Liver (tissue), 9 donors: ENCODE data around the gene KCNIP4. TPM values are rescaled to one million over a fixed set of nuclear protein-coding genes. Genes with fewer than 3 reads are reported as not detected.

Experiments
- DNase-seq: peaks from one replicate; pipeline ENCODE4 v3.0.0-alpha.2; 2017; ENCODE audit warnings: low spot score
- H3K27ac ChIP-seq, 2 donors: one replicate each; pipeline ENCODE4 v1.7.0; 2013; ENCODE audit warnings: inconsistent platforms in 2 of 2, low read length in 2 of 2, control low read depth in 1 of 2, low read depth in 1 of 2, mild to moderate bottlenecking in 1 of 2
- H3K27me3 ChIP-seq, 4 donors: one replicate each; pipeline versions ENCODE4 v1.6.1 to v1.7.0; 2013; ENCODE audit warnings: low read length in 3 of 4, inconsistent platforms in 1 of 4, mild to moderate bottlenecking in 1 of 4, moderate library complexity in 1 of 4; ENCODE audit not compliant: control insufficient read depth in 4 of 4, insufficient read depth in 4 of 4
- H3K36me3 ChIP-seq, 4 donors: one replicate each; pipeline versions ENCODE4 v1.6.1 to v1.7.0; 2013; ENCODE audit warnings: low read length in 3 of 4, mild to moderate bottlenecking in 3 of 4, low read depth in 1 of 4, moderate library complexity in 1 of 4; ENCODE audit not compliant: control insufficient read depth in 4 of 4, insufficient read depth in 3 of 4
- H3K4me1 ChIP-seq, 4 donors: one replicate each; pipeline versions ENCODE4 v1.6.1 to v1.7.0; 2013; ENCODE audit warnings: low read length in 3 of 4, mild to moderate bottlenecking in 3 of 4, moderate library complexity in 1 of 4; ENCODE audit not compliant: control insufficient read depth in 4 of 4, insufficient read depth in 4 of 4
- H3K4me3 ChIP-seq, 3 donors: one replicate each; pipeline versions ENCODE4 v1.6.1 to v1.7.0; 2013; ENCODE audit warnings: low read length in 3 of 3, control low read depth in 1 of 3, low read depth in 1 of 3, mild to moderate bottlenecking in 1 of 3
- H3K9ac ChIP-seq, 2 donors: one replicate each; pipeline ENCODE4 v1.7.0; 2013; ENCODE audit warnings: low read length in 2 of 2, mild to moderate bottlenecking in 2 of 2, moderate library complexity in 2 of 2, control low read depth in 1 of 2, low read depth in 1 of 2
- H3K9me3 ChIP-seq, 4 donors: one replicate each; pipeline versions ENCODE4 v1.6.1 to v1.7.0; 2013; ENCODE audit warnings: low read length in 3 of 4; ENCODE audit not compliant: control insufficient read depth in 4 of 4
- ATF3 ChIP-seq: IDR thresholded peaks from 2 replicates; pipeline ENCODE4 v1.6.1; 2016; ENCODE audit warnings: antibody characterized with exemption
- CTCF ChIP-seq: fragments of 150-350 bp; IDR thresholded peaks from 2 replicates; pipeline ENCODE4 v1.5.1; 2017; ENCODE audit warnings: improper control_type of control experiment, low read depth, low read length; ENCODE audit not compliant: missing input control
- EGR1 ChIP-seq, 2 donors: IDR thresholded peaks; 2 replicates each; pipeline ENCODE4 v1.6.1; 2016 to 2018; ENCODE audit warnings: antibody characterized with exemption in 2 of 2, low read depth in 2 of 2
- FOXA1 ChIP-seq: IDR thresholded peaks from 2 replicates; pipeline ENCODE4 v1.6.1; 2016; ENCODE audit warnings: antibody characterized with exemption
- FOXA2 ChIP-seq: IDR thresholded peaks from 2 replicates; pipeline ENCODE4 v1.6.1; 2016; ENCODE audit warnings: antibody characterized with exemption
- GABPA ChIP-seq, 2 donors: IDR thresholded peaks in 1 of 2; conservative IDR thresholded peaks in 1 of 2; 2 replicates each; pipeline ENCODE4 v1.6.1; 2016; ENCODE audit warnings: antibody characterized with exemption in 2 of 2, mild to moderate bottlenecking in 1 of 2, moderate library complexity in 1 of 2
- HNF4A ChIP-seq, 2 donors: conservative IDR thresholded peaks; 2 replicates each; pipeline ENCODE4 v1.6.1; 2016; ENCODE audit warnings: antibody characterized with exemption in 2 of 2, mild to moderate bottlenecking in 2 of 2
- HNF4G ChIP-seq: IDR thresholded peaks from 2 replicates; pipeline ENCODE4 v1.6.1; 2016; ENCODE audit warnings: antibody characterized with exemption
- JUND ChIP-seq, 2 donors: IDR thresholded peaks; 2 replicates each; pipeline ENCODE4 v1.6.1; 2016; ENCODE audit warnings: antibody characterized with exemption in 2 of 2
- MAX ChIP-seq: IDR thresholded peaks from 2 replicates; pipeline ENCODE4 v1.6.1; 2016; ENCODE audit warnings: antibody characterized with exemption
- NR2F2 ChIP-seq: IDR thresholded peaks from 2 replicates; pipeline ENCODE4 v1.6.1; 2016; ENCODE audit warnings: antibody characterized with exemption
- RAD21 ChIP-seq, 2 donors: IDR thresholded peaks; 2 replicates each; pipeline ENCODE4 v1.6.1; 2016; ENCODE audit warnings: antibody characterized with exemption in 2 of 2, mild to moderate bottlenecking in 2 of 2
- REST ChIP-seq: IDR thresholded peaks from 2 replicates; pipeline ENCODE4 v1.6.1; 2016; ENCODE audit warnings: antibody characterized with exemption, mild to moderate bottlenecking
- RXRA ChIP-seq, 2 donors: IDR thresholded peaks; 2 replicates each; pipeline ENCODE4 v1.6.1; 2017 to 2018; ENCODE audit warnings: antibody characterized with exemption in 2 of 2, mild to moderate bottlenecking in 1 of 2
- SP1 ChIP-seq: IDR thresholded peaks from 2 replicates; pipeline ENCODE4 v1.6.1; 2018; ENCODE audit warnings: antibody characterized with exemption, mild to moderate bottlenecking
- TAF1 ChIP-seq: conservative IDR thresholded peaks from 2 replicates; pipeline ENCODE4 v1.6.1; 2016; ENCODE audit warnings: antibody characterized with exemption, mild to moderate bottlenecking
- YY1 ChIP-seq: IDR thresholded peaks from 2 replicates; pipeline ENCODE4 v1.6.1; 2016; ENCODE audit warnings: antibody characterized with exemption, mild to moderate bottlenecking
- ZBTB33 ChIP-seq: IDR thresholded peaks from 2 replicates; pipeline ENCODE4 v1.6.1; 2016; ENCODE audit warnings: antibody characterized with exemption
- WGBS: extraction: QIAGEN DNeasy Blood & Tissue Kit; methylation state at CpG from one replicate; pipeline ENCODE4 v1.1.7; 2013; 5-methylcytosine and 5-hydroxymethylcytosine counted together
- polyA plus RNA-seq, 2 donors: library from polyadenylated mRNA; stranded (reverse) in 1 of 2; unstranded in 1 of 2; fragments of 200-250 nt in 1 of 2; fragments of >200 nt in 1 of 2; fragmentation: Nextera tagmentation in 1 of 2; extraction: Ambion mirVana in 1 of 2; gene quantifications; one replicate each; pipeline versions ENCODE4 v1.2.1 to v1.2.3, GENCODE V29; 2013 to 2015
- total RNA-seq, 2 donors: library from RNA; depleted of rRNA; stranded (reverse); fragments of >200 nt; gene quantifications; one replicate each; pipeline ENCODE4 v1.2.3, GENCODE V29; 2014
- donor health status: healthy.
- donor health status: healthy.
- donor health status: healthy.
- donor health status: healthy.
- donor health status: healthy.

KCNIP4 gene
- total and polyA plus RNA-seq, 4 donors: 0.08 to 0.14 TPM; not detected in 2

GRCh38 chr4:20723019-20723418 lies 1225.6 kb downstream of the KCNIP4 start:
- no peak overlapping the region for H3K27ac ChIP-seq
- H3K36me3 ChIP-seq: peaks cover 5 to 35% (median 9%) of the 10 kb centered on the region in 4 donors
- no peak for DNase-seq
- H3K4me1 ChIP-seq: no peaks in the 10 kb centered on the region
- no peaks in the 10 kb centered on the region for H3K27me3 ChIP-seq
- TF ChIP-seq FOXA2 (no peak), CTCF (no peak), EGR1 (IDR thresholded peaks at IDR 0.05; ENCODE audit: low read depth in 2 of 2) (no peak), SP1 (no peak), FOXA1 (no peak), YY1 (no peak), RAD21 (IDR thresholded peaks at IDR 0.05) (no peak), MAX (no peak), HNF4A (conservative IDR thresholded peaks at IDR 0.05) (no peak)
- no peak overlapping the region for H3K4me3 ChIP-seq
- H3K9ac ChIP-seq: no peak overlapping the region
- H3K9me3 ChIP-seq: peaks cover 0 to 6% (median 2%) of the 10 kb centered on the region in 4 donors
- WGBS: 75% methylated on average over 3 of the region's 3 CpGs

GRCh38 chr4:20711335-20711734 lies 1237.2 kb downstream of the KCNIP4 start:
- Histone ChIP-seq H3K27ac (no peak overlapping the region), H3K27me3 (no peaks in the 10 kb centered on the region), H3K36me3 (peaks cover 1 to 15% (median 7%) of the 10 kb centered on the region in 4 donors), H3K9me3 (no peaks in the 10 kb centered on the region), H3K4me3 (no peak overlapping the region), H3K4me1 (no peaks in the 10 kb centered on the region), H3K9ac (no peak overlapping the region)
- WGBS: 96% methylated on average over 2 of the region's 2 CpGs
- DNase-seq: no peak
- TF ChIP-seq TAF1 (no peak), GABPA (IDR thresholded peaks at IDR 0.05 in 1 of 2, conservative IDR thresholded peaks at IDR 0.05 in 1 of 2) (no peak), ATF3 (no peak), FOXA1 (no peak), HNF4G (no peak), ZBTB33 (no peak), HNF4A (conservative IDR thresholded peaks at IDR 0.05) (no peak), MAX (no peak), CTCF (no peak), RXRA (IDR thresholded peaks at IDR 0.05) (no peak), YY1 (no peak), FOXA2 (no peak), SP1 (no peak), EGR1 (IDR thresholded peaks at IDR 0.05; ENCODE audit: low read depth in 2 of 2) (no peak), NR2F2 (no peak), RAD21 (IDR thresholded peaks at IDR 0.05) (no peak), JUND (IDR thresholded peaks at IDR 0.05) (no peak), REST (no peak)
